DOHH2 (cell line): ENCODE data around the gene GAST.

ENCODE experiments used
- H3F3A ChIP-seq: fragments of 200-600 bp; sonication (generic), shearing (Covaris generic); 2 replicates; pipeline ENCODE4 v1.6.0; 2016; ENCODE audit warnings: antibody characterized with exemption, mild to moderate bottlenecking; ENCODE audit not compliant: control insufficient read depth, insufficient read depth
- H3K27ac ChIP-seq: fragments of 200-600 bp; sonication (generic); 2 replicates; pipeline ENCODE4 v1.5.1; 2014; ENCODE audit warnings: low read depth, mild to moderate bottlenecking, low read length, moderate library complexity
- H3K27me3 ChIP-seq: fragments of 200-600 bp; sonication (generic); 2 replicates; pipeline ENCODE4 v1.6.1; 2014; ENCODE audit warnings: mild to moderate bottlenecking, low read length, mixed read lengths; ENCODE audit not compliant: control insufficient read depth
- H3K36me3 ChIP-seq: fragments of 200-600 bp; sonication (generic); 2 replicates; pipeline ENCODE4 v1.6.1; 2014; ENCODE audit warnings: mild to moderate bottlenecking, low read length, moderate library complexity, mixed read lengths; ENCODE audit not compliant: control insufficient read depth
- H3K4me1 ChIP-seq: fragments of 200-600 bp; sonication (generic); 2 replicates; pipeline ENCODE4 v1.6.1; 2014; ENCODE audit warnings: mild to moderate bottlenecking, low read length, mixed read lengths; ENCODE audit not compliant: control insufficient read depth
- H3K4me2 ChIP-seq: fragments of 200-600 bp; sonication (generic); 2 replicates; pipeline ENCODE4 v1.6.0; 2014; ENCODE audit warnings: mild to moderate bottlenecking, low read length, moderate library complexity
- H3K4me3 ChIP-seq: fragments of 200-600 bp; sonication (generic); 2 replicates; pipeline ENCODE4 v1.5.1; 2014; ENCODE audit warnings: mild to moderate bottlenecking, low read length, mixed read lengths
- H3K79me2 ChIP-seq: fragments of 200-600 bp; sonication (generic); 2 replicates; pipeline ENCODE4 v1.6.1; 2014; ENCODE audit warnings: mild to moderate bottlenecking, low read length, mixed read lengths; ENCODE audit not compliant: control insufficient read depth
- H3K9me2 ChIP-seq: fragments of 200-600 bp; sonication (generic); replicated peaks from 2 replicates; pipeline ENCODE4 v1.6.1; 2014; ENCODE audit warnings: mild to moderate bottlenecking, low read length, mixed read lengths; ENCODE audit not compliant: control insufficient read depth
- H3K9me3 ChIP-seq: fragments of 200-600 bp; sonication (generic); 2 replicates; pipeline ENCODE4 v1.6.1; 2014; ENCODE audit warnings: antibody characterized with exemption, low read length, mixed read lengths; ENCODE audit not compliant: control insufficient read depth, insufficient read depth
- H4K20me1 ChIP-seq: fragments of 200-600 bp; sonication (generic); 2 replicates; pipeline ENCODE4 v1.6.0; 2014; ENCODE audit warnings: low read depth, mild to moderate bottlenecking, antibody characterized with exemption, low read length, moderate library complexity; ENCODE audit not compliant: control insufficient read depth, insufficient read depth
- EZH2phosphoT487 ChIP-seq: fragments of 200-600 bp; sonication (generic); IDR thresholded peaks from 2 replicates; pipeline ENCODE4 v1.6.1; 2017; ENCODE audit warnings: borderline replicate concordance, mild to moderate bottlenecking, antibody characterized with exemption, low read length, moderate library complexity, mixed read lengths
- TF ChIP-seq, protein P1 (sequence below): fragments of 200-600 bp; sonication (generic); IDR thresholded peaks from one replicate; pipeline ENCODE4 v1.5.1; 2014; ENCODE audit warnings: antibody characterized with exemption, mild to moderate bottlenecking, low read depth, low read length; ENCODE audit not compliant: poor library complexity, severe bottlenecking

The GAST gene

DNA sequence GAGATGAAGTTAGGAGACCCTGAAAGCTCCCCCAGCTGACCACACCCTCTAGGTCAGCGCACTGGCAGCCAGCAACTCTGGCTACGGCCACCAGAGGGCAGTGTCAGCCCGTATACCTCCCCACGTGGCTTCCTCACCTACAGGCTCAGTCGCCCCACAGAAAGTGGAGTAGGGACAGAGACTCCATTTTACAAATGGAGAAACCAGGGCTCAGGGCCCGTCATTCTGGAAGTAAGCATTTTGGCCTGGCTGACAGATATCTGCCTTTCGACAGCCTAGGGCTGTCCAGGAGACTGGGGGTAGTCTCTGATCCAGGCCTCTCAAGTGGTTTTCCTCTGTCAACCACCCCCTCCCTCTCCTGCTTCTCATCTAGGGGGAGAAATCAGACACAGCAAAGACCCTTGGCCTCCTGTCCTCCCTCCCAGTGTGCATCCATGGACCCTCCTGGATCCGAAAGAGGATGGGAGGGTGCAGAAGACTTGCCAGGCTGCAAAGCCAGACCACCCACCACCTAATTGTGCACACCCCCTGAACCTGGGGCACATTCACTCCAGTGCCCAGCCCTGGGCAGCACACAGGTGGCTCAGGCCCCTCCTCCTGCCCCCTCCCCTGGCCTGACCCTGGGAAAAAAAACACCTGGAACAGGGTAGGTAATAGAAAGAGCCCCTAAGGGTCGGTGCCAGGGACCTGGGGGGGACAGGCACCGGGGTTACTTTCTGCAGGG lies 26.1 kb downstream of the GAST start:
- Histone ChIP-seq H3F3A (no peaks in the 10 kb centered on the region), H3K36me3 (no peaks in the 10 kb centered on the region), H3K4me1 (peaks cover 5% of the 10 kb centered on the region), H3K4me2 (no peak overlapping the region), H3K4me3 (no peak overlapping the region), H3K9me2 (no peaks in the 10 kb centered on the region), H4K20me1 (no peaks in the 10 kb centered on the region), H3K27me3 (peaks cover 14% of the 10 kb centered on the region), H3K9me3 (no peaks in the 10 kb centered on the region), H3K79me2 (no peaks in the 10 kb centered on the region), H3K27ac (no peak overlapping the region)
- TF ChIP-seq, protein P1, sequence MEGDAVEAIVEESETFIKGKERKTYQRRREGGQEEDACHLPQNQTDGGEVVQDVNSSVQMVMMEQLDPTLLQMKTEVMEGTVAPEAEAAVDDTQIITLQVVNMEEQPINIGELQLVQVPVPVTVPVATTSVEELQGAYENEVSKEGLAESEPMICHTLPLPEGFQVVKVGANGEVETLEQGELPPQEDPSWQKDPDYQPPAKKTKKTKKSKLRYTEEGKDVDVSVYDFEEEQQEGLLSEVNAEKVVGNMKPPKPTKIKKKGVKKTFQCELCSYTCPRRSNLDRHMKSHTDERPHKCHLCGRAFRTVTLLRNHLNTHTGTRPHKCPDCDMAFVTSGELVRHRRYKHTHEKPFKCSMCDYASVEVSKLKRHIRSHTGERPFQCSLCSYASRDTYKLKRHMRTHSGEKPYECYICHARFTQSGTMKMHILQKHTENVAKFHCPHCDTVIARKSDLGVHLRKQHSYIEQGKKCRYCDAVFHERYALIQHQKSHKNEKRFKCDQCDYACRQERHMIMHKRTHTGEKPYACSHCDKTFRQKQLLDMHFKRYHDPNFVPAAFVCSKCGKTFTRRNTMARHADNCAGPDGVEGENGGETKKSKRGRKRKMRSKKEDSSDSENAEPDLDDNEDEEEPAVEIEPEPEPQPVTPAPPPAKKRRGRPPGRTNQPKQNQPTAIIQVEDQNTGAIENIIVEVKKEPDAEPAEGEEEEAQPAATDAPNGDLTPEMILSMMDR, result peak; percentile 95
- TF ChIP-seq EZH2phosphoT487, result no peak

DNA sequence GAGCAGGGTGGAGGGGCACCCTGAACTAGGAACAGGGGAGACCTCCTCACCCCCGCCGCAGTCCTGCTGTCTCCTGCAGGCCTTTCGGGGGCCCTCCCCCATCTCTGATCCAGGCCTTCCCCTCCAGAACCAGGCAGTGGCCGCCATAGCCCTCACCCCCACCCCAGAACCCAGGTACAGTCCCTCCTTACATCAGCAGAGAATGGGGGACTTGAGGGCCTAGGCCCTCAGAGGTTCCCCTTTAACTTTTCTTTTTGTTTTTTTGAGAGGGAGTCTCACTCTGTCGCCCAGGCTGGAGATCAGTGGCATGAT lies 26.6 kb downstream of the GAST start:
- Histone ChIP-seq H3K79me2 (no peaks in the 10 kb centered on the region), H3F3A (no peaks in the 10 kb centered on the region), H3K9me3 (no peaks in the 10 kb centered on the region), H4K20me1 (no peaks in the 10 kb centered on the region), H3K4me1 (peaks cover 5% of the 10 kb centered on the region), H3K36me3 (no peaks in the 10 kb centered on the region), H3K4me2 (no peak overlapping the region), H3K27me3 (peaks cover 14% of the 10 kb centered on the region), H3K27ac (no peak overlapping the region), H3K4me3 (no peak overlapping the region), H3K9me2 (no peaks in the 10 kb centered on the region)
- TF ChIP-seq EZH2phosphoT487, result no peak
- TF ChIP-seq, protein P1, result no peak

DNA sequence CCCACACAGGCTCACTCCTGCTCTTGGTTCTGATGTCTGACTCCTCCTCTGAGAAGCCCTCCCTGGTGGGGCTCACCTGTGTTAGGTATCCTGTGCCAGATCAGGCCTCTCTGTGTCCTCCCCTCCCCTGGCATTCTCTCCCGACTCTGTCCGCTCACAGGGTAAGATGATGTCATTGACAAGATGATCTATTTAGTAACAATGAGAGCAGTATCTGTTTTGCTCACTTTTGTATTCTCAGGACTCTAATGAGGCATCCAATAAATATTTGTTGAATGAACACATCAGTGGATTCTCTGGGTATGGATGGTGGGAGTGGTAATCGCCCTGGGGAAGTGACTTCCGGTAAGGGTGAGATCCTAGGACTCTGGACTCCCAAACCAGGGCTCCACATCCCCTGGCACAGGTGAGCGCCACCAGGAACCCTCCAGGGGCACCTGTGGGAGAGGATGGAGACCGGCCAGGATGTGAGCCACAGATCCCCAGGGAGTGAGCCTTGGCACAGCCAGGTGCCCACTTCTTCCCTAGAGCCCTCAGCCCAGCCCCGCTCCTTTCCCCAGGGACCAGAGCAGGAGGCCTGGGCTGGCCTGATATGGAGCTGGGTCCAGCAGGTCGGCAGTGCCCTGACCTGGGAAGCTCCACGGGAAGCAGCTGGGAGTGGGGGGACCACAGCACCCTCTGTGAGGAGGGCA lies 27.7 kb downstream of the GAST start:
- TF ChIP-seq, protein P1, result no peak
- no peak for TF ChIP-seq EZH2phosphoT487
- no peak overlapping the region for H3K27ac ChIP-seq
- H3K9me2 ChIP-seq, result no peaks in the 10 kb centered on the region
- H4K20me1 ChIP-seq, result no peaks in the 10 kb centered on the region
- no peak overlapping the region for H3K4me3 ChIP-seq
- H3K36me3 ChIP-seq, result no peaks in the 10 kb centered on the region
- H3K4me2 ChIP-seq, result no peak overlapping the region
- no peaks in the 10 kb centered on the region for H3K9me3 ChIP-seq
- no peaks in the 10 kb centered on the region for H3K79me2 ChIP-seq
- no peaks in the 10 kb centered on the region for H3F3A ChIP-seq
- H3K27me3 ChIP-seq, result peaks cover 11% of the 10 kb centered on the region
- peaks cover 5% of the 10 kb centered on the region for H3K4me1 ChIP-seq
